ENCODE data around the gene RHOT2. TPM values are rescaled to one million over a fixed set of nuclear protein-coding genes. Genes with fewer than 3 reads are reported as not detected.

Gene RHOT2
- total and polyA plus RNA-seq, 2 of the 8 experiments (the other 6 are each of a cell fraction or from before 2014, with no cell fraction given), result 149 to 194 TPM

GRCh38 chr16:667113-667779, 686 bp upstream of the RHOT2 start:
- ChIA-PET POLR2A (ENCODE audit: partially characterized antibody) (interaction anchor here (0.7 to 17.4 kb wide), 11 partner anchors 9 to 141 kb away, joined by 3 to 214 read pairs (median 4); partner anchors contain the start of genes JMJD8, RHBDL1, STUB1 and WDR90), CTCF (ENCODE audit: partially characterized antibody) (interaction anchor here (0.6 to 12.0 kb wide), 12 partner anchors 9 to 99 kb away, joined by 3 to 104 read pairs (median 4); partner anchors contain the start of genes JMJD8, WDR24 and WDR90)
- TF ChIP-seq GABPA (IDR thresholded peaks at IDR 0.05; ENCODE audit: borderline replicate concordance, insufficient read depth, low read length), result no peak
- TF ChIP-seq MAFK (IDR thresholded peaks at IDR 0.05; ENCODE audit: low read depth, low read length), result no peak
- TF ChIP-seq YY1 (IDR thresholded peaks at IDR 0.05; ENCODE audit: low read depth, low read length), result no peak
- TF ChIP-seq ATF2 (IDR thresholded peaks at IDR 0.05; ENCODE audit: low read length), result no peak
- TF ChIP-seq MAX (IDR thresholded peaks at IDR 0.05), result no peak
- H3K14ac ChIP-seq (ENCODE audit: insufficient read length), result no peak overlapping the region
- peak overlapping the region; percentile 46; the same call in 1 of the 2 replicates for H2BK15ac ChIP-seq (ENCODE audit: low read length)
- H2BK5ac ChIP-seq (ENCODE audit: low read depth, low read length), result 0 out of 2 replicates have a peak overlapping the region, but pooled peaks have one; percentile 32
- no peaks in the 10 kb centered on the region for H3K9me3 ChIP-seq (ENCODE audit: insufficient read depth in 2 of 2, low read depth in 1 of 2, low read length in 1 of 2)
- no peak overlapping the region for H3K56ac ChIP-seq (replicated peaks; ENCODE audit: insufficient read length, low read depth, low read length)
- no peaks in the 10 kb centered on the region for H3K27me3 ChIP-seq (replicated peaks in 1 of 4; ENCODE audit: control insufficient read depth in 3 of 4, extremely low read depth in 1 of 4, insufficient read depth in 3 of 4, low read length in 3 of 4)
- peaks cover 13% of the 10 kb centered on the region for H3K79me1 ChIP-seq (ENCODE audit: low read depth, low read length)
- peaks cover 8 to 30% (median 25%) of the 10 kb centered on the region in 4 experiments; a peak in 6 of 8 replicates for H3K36me3 ChIP-seq (ENCODE audit: control insufficient read depth in 2 of 4, insufficient read depth in 4 of 4, low read length in 3 of 4)
- H3K79me2 ChIP-seq (ENCODE audit: control insufficient read depth in 1 of 2, insufficient read depth in 2 of 2, low read length in 2 of 2), result peaks cover 0 to 13% of the 10 kb centered on the region in 2 experiments; a peak in 1 of 4 replicates
- peaks cover 0 to 8% (median 5%) of the 10 kb centered on the region in 4 experiments; a peak in 5 of 7 replicates for H3K4me1 ChIP-seq (replicated peaks in 1 of 4; ENCODE audit: control insufficient read depth in 3 of 4, insufficient read depth in 4 of 4, low read length in 3 of 4)
- WGBS, 2 experiments (ENCODE audit: extremely low coverage in 1 of 2, insufficient coverage in 1 of 2, insufficient read length in 1 of 2, insufficient replicate concordance in 2 of 2, low coverage in 1 of 2, low lambda C conversion rate in 2 of 2, missing lambda C conversion rate in 1 of 2), result 85% methylated on average over 22 of the region's 22 CpGs; no CpG with 5 or more reads in 1 of the 2 experiments
- H3K4me2 ChIP-seq (ENCODE audit: insufficient read depth in 1 of 2, low read depth in 2 of 2, low read length in 2 of 2), result no peak overlapping the region
- H2AK5ac ChIP-seq (ENCODE audit: low read depth, low read length), result 0 out of 2 replicates have a peak overlapping the region, but pooled peaks have one; percentile 4
- H4K5ac ChIP-seq (ENCODE audit: insufficient read length, low read depth, low read length), result no peak overlapping the region
- peak overlapping the region; percentile 53; the same call in 1 of the 2 replicates for H2BK12ac ChIP-seq (ENCODE audit: low read depth, low read length)
- no peak overlapping the region for H2AFZ ChIP-seq (ENCODE audit: low read length)
- no peak overlapping the region for H3K9ac ChIP-seq (replicated peaks in 1 of 4; ENCODE audit: extremely low read depth in 1 of 4, low read depth in 3 of 4, low read length in 3 of 4)
- peaks cover 5% of the 10 kb centered on the region; the same call in 1 of the 2 replicates for H3K23me2 ChIP-seq (ENCODE audit: low read depth, low read length)
- H2BK120ac ChIP-seq (replicated peaks; ENCODE audit: low read depth, low read length), result no peak overlapping the region
- H3K18ac ChIP-seq (ENCODE audit: extremely low read depth, low read length), result no peak overlapping the region
- peak overlapping the region; percentile 53 for H3K4ac ChIP-seq (replicated peaks; ENCODE audit: insufficient read length, low read depth, low read length)
- peaks cover 3 to 19% of the 10 kb centered on the region in 2 experiments for H4K20me1 ChIP-seq (replicated peaks in 1 of 2; ENCODE audit: control insufficient read depth in 1 of 2, insufficient read depth in 2 of 2, low read length in 2 of 2)
- H2BK20ac ChIP-seq (ENCODE audit: low read length), result no peak overlapping the region
- 0 out of 8 replicates have a peak overlapping the region, but pooled peaks of 1 of the 4 experiments have one; percentile 89 for H3K4me3 ChIP-seq (ENCODE audit: extremely low read depth in 1 of 4, insufficient read depth in 2 of 4, low read depth in 3 of 4, low read length in 4 of 4)
- no peak for DNase-seq (ENCODE audit: low read depth in 1 of 2, low spot score in 2 of 2)
- no peak overlapping the region for H3K23ac ChIP-seq (ENCODE audit: insufficient read length)
- H4K91ac ChIP-seq (replicated peaks; ENCODE audit: insufficient read length, low read length), result peak overlapping the region; percentile 73
- no peak for FAIRE-seq
- no peak overlapping the region for H3K27ac ChIP-seq (ENCODE audit: low read depth, low read length)
- peak overlapping the region; percentile 89 for H4K8ac ChIP-seq (ENCODE audit: extremely low read depth, insufficient read depth, low read length)

Measured in H1 (cell line).